OCI-LY7 (cell line): ENCODE data around the gene AFF2.

Experiments
- CTCF ChIP-seq: fragments of 200-600 bp; sonication (generic); conservative IDR thresholded peaks from 2 replicates; pipeline ENCODE4 v1.5.1; 2014; ENCODE audit warnings: mild to moderate bottlenecking, antibody characterized with exemption, low read length, moderate library complexity, mixed read lengths
- EZH2phosphoT487 ChIP-seq: fragments of 200-600 bp; sonication (generic); IDR thresholded peaks from 2 replicates; pipeline ENCODE4 v1.6.1; 2018; ENCODE audit warnings: low read depth, borderline replicate concordance, mild to moderate bottlenecking, mixed run types, antibody characterized with exemption, low read length, moderate library complexity, mixed read lengths

DNA sequence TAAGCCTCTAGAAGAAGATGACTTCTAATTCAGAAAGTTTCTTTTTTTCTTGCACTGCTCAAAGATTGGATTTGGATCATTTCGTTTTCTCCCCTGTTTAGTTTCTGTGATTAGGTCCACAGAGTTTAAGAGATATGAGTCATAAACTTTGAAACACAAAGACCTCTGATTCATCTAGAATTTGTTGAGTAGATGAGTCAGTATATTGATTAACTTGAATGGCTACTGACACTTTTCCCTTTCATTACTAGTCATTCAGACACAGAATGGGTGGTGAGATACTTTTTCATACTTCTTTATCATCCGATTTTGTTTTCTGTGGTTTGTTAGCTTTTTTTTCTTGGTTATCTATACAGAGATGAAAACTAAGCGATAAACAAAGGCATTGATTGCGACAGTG, 34.1 kb upstream of the AFF2 start:
- TF ChIP-seq CTCF (no peak), EZH2phosphoT487 (no peak)
